Activated T-cell treated with anti-CD3 and anti-CD28 coated beads, Interleukin-2, amount 50 U/mL, for 24 hours (primary cell): Measurements from ENCODE around the gene ZNF519.
"Not testable (repeated sequence)": the region's sequence is repeated elsewhere in the genome, so short reads cannot be mapped to it uniquely, and the experiment has no call there.

Source experiments
- DNase-seq: peaks from one replicate; pipeline ENCODE4 v3.0.0-alpha.2; 2020
- H3K27ac Mint-ChIP-seq: 2 replicates; pipeline ENCODE4 v1.8.0; 2020; ENCODE audit warnings: mild to moderate bottlenecking, mixed read lengths
- H3K27me3 Mint-ChIP-seq: 2 replicates; pipeline ENCODE4 v1.8.0; 2020; ENCODE audit warnings: mixed read lengths
- H3K36me3 Mint-ChIP-seq: 2 replicates; pipeline ENCODE4 v1.8.0; 2020; ENCODE audit warnings: low read depth, mixed read lengths
- H3K4me1 Mint-ChIP-seq: 2 replicates; pipeline ENCODE4 v1.8.0; 2020; ENCODE audit warnings: low read depth, mixed read lengths
- H3K4me3 Mint-ChIP-seq: 2 replicates; pipeline ENCODE4 v1.8.0; 2020; ENCODE audit warnings: mild to moderate bottlenecking, moderate library complexity, mixed read lengths
- H3K9me3 Mint-ChIP-seq: 2 replicates; pipeline ENCODE4 v1.8.0; 2020; ENCODE audit warnings: mixed read lengths

Gene ZNF519

GRCh38 chr18:14132271-14132700 is at the start of gene ZNF519:
Gene ZNF519, minus strand, starts transcription at chr18:14132435. Its CDS starts 158 bp downstream, at chr18:14132277.
- peak within 1 kb of the TSS; percentile 95 for H3K27ac Mint-ChIP-seq
- H3K4me3 Mint-ChIP-seq: peak within 1 kb of the TSS; percentile 94

GRCh38 chr18:14179306-14179705 is 47.1 kb upstream of the ZNF519 start:
- Mint-ChIP-seq H3K9me3 (no peaks in the 10 kb centered on the region), H3K27ac (peak overlapping the region; percentile 76), H3K27me3 (peaks cover 3% of the 10 kb centered on the region), H3K4me3 (peak overlapping the region; percentile 83), H3K36me3 (no peaks in the 10 kb centered on the region), H3K4me1 (peaks cover 9% of the 10 kb centered on the region)
- no peak for DNase-seq

More at GRCh38 chr18:14132271-14132700, at the start of gene ZNF519:
- peak; percentile 87 for DNase-seq
- peaks cover 26% of the 10 kb centered on the region for H3K4me1 Mint-ChIP-seq
- H3K27me3 Mint-ChIP-seq, H3K9me3 Mint-ChIP-seq: not testable (repeated sequence)
- peaks cover 24% of the 10 kb centered on the region for H3K36me3 Mint-ChIP-seq

GRCh38 chr18:14178321-14179196 is 46.3 kb upstream of the ZNF519 start:
- DNase-seq: peak; percentile 88
- H3K27me3 Mint-ChIP-seq, H3K9me3 Mint-ChIP-seq, H3K36me3 Mint-ChIP-seq, H3K4me1 Mint-ChIP-seq: not testable (repeated sequence)
- peak overlapping the region; percentile 83 for H3K4me3 Mint-ChIP-seq
- peak overlapping the region; percentile 76 for H3K27ac Mint-ChIP-seq

DNA sequence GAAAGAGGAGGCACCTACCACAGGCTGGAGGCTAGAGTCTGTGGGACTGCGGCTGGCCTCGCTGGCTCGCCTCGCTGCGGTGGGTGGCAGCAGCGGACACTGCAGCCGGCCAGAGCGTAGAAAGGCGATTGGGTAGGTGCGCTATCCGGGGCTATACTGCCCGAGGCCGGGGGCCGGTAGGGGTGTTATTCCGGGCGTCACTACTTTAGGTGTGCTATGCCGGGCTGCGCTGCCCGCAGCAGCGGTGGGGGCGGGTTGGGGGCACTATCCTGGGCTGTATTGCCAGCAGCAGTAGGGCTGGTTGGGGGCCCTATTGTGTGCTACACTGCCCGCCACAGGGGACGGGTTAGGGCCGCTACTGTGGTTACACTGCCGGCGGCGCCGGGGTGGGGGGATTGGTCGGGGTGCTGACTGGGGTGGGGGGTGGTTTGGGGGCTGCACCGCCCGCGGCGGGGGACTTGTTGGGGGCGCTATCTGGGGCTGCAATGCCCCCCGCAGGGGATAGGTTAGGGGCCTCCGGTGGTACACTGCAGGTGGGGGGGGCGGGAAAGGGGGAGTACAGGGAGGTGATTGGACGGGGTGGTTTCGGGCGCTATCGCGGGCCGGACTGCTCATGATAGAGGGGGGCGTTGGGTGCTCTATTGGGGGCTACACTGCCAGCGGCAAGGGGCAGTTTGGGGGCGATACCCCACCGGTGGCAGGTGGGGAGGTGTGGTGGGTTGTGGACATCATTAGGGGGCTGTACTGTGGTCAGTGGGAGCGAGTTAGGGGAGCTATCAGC is 45.5 kb upstream of the ZNF519 start:
- H3K27ac Mint-ChIP-seq, H3K27me3 Mint-ChIP-seq, DNase-seq, H3K9me3 Mint-ChIP-seq, H3K4me1 Mint-ChIP-seq, H3K36me3 Mint-ChIP-seq: not testable (repeated sequence)
- peak overlapping the region; percentile 83 for H3K4me3 Mint-ChIP-seq

DNA sequence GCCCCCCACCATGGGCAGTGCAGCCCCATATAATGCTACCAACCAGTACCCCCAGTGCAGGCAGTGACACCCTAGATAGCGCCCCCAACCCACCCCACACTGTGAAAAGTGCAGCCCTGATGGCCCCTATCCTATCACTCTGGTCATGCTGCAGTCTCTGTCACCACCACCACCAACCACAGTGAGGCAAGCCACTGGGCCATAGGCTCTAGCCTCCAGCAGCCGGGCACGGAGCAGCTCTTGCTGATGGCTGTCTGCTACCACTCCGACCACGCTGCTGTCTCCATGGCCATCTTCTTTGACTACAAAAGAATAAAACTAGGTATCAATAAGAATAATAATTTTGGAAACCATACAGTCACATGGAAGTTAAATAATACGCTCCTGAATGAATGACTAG is 43.2 kb upstream of the ZNF519 start:
- not testable (repeated sequence) for H3K4me3 Mint-ChIP-seq, H3K4me1 Mint-ChIP-seq, H3K27me3 Mint-ChIP-seq, H3K36me3 Mint-ChIP-seq, H3K9me3 Mint-ChIP-seq, DNase-seq, H3K27ac Mint-ChIP-seq

- Mint-ChIP-seq H3K4me1 (peaks cover 4% of the 10 kb centered on the region), H3K9me3 (no peaks in the 10 kb centered on the region), H3K27me3 (no peaks in the 10 kb centered on the region), H3K27ac (no peak overlapping the region), H3K36me3 (no peaks in the 10 kb centered on the region), H3K4me3 (no peak overlapping the region)
- DNase-seq: no peak
Observed at GRCh38 chr18:14174706-14175085, 42.5 kb upstream of the ZNF519 start.

DNA sequence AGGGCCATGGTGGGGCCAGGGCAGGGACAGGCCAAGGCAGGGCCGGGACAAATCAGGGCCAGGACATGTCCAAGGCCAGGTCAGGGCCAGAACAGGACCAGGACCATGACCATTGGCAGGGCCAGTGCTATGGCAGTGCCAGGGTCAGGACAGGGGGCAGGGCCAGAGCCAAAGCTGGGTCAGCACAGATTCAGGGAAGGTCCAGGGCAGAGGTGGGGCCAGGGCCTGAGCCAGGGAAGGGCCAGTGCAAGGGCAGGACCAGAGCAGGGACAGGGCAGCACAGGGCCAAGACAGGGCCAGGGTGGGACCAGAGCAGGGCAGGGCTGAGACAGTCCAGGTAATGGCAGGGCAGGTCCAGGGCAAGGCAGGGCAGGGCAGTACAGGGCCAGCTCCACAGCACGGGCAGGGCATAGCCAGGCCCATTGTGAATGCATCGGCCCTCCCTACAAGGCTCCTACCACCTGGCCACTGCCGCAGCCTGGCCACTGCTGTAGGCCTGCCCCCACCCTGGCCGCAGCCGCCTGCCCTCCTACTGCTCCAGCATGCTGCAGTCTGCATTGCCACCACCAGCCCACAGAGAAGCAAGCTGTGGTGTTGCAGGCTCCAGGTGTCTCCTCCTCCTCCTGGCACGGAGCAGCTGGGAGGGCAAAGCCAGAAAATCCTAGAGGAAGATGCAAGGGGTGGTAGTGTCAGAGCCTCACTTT is 41.9 kb upstream of the ZNF519 start:
- not testable (repeated sequence) for H3K4me1 Mint-ChIP-seq, DNase-seq, H3K4me3 Mint-ChIP-seq, H3K9me3 Mint-ChIP-seq, H3K36me3 Mint-ChIP-seq, H3K27me3 Mint-ChIP-seq, H3K27ac Mint-ChIP-seq

GRCh38 chr18:14173116-14173951 is 41.1 kb upstream of the ZNF519 start:
- H3K4me1 Mint-ChIP-seq, H3K9me3 Mint-ChIP-seq, DNase-seq, H3K4me3 Mint-ChIP-seq, H3K27me3 Mint-ChIP-seq, H3K27ac Mint-ChIP-seq, H3K36me3 Mint-ChIP-seq: not testable (repeated sequence)

- not testable (repeated sequence) for H3K4me3 Mint-ChIP-seq, H3K4me1 Mint-ChIP-seq, H3K9me3 Mint-ChIP-seq, H3K27ac Mint-ChIP-seq, H3K36me3 Mint-ChIP-seq, H3K27me3 Mint-ChIP-seq, DNase-seq
Observed at GRCh38 chr18:14172142-14173115, 40.2 kb upstream of the ZNF519 start.

DNA sequence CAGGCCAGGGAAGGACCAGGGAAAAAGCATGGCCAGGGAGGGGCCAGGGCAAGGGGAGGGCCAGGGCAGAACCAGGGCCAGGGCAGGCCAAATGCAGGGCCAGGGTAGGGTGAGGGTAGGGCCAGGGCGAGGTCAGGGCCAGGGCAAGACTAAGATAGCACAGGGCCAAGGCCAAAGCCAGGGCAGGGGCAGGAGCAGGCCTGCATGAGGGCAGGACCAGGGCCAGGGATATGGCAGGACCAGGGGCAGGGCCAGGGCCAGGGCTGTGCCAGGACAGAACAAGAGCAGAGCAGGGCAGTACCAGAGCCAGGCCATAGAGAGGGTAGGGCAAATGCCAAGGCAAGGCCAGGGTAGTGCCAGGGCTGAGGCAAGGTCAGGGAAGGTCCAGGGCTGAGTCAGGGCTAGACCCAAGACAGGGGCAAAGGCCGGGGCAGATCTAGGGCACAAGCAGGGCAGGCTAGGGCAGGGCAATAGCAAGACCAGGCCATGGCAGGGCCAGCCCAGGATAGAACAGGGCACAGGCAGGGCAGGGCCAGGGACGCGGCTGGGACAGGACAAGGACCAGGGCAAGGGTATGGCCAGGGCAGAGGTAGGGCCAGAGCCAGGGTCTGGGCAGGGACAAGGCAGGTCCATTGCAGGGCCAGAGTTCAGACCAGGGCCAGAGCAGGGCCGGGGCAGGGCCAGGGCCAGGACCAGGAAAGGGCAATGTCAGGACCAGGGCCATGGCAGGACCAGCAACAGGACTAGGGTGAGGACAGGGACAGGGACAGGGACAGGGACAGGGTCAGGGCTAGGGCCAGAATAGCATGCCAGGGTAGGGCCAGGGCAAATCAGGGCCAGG is 39.3 kb upstream of the ZNF519 start:
- not testable (repeated sequence) for H3K27ac Mint-ChIP-seq, H3K9me3 Mint-ChIP-seq, DNase-seq, H3K4me1 Mint-ChIP-seq, H3K36me3 Mint-ChIP-seq, H3K27me3 Mint-ChIP-seq, H3K4me3 Mint-ChIP-seq

DNA sequence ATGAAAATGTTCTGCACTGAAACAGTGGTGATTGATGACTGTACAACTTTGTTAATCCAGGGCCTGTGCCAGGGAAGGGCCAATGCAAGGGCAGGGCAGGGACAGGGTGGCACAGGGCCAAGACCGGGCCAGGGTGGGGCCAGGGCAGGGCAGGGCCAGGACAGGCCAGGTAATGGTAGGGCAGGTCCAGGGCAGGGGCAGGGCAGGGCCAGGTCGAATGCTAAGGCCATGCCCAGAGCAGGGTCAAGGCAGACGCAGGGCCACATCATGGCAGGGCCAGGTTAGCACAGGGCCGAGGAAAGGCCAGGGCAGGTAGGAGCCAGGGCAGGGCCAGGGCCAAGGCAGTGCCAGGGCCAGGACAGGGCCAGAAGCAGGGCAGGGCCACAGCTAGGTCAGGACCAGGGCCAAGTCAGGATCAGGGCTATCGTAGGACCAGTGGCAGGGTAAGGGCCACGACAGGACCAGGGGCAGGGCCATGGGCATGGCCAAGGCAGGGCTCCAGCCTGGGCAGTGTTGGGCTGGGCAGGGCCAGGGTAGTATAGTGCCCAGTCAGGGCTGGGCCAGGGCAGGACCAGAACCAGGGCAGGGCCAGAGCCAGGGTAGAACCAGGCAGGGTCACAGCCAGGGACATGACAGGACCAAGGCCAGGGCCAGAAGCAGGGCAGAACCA is 38.3 kb upstream of the ZNF519 start:
- not testable (repeated sequence) for H3K4me1 Mint-ChIP-seq, H3K4me3 Mint-ChIP-seq, H3K27ac Mint-ChIP-seq, H3K27me3 Mint-ChIP-seq, H3K36me3 Mint-ChIP-seq, DNase-seq, H3K9me3 Mint-ChIP-seq

GRCh38 chr18:14162915-14163314 is 30.7 kb upstream of the ZNF519 start:
- not testable (repeated sequence) for H3K4me3 Mint-ChIP-seq, H3K36me3 Mint-ChIP-seq, H3K27ac Mint-ChIP-seq, DNase-seq, H3K4me1 Mint-ChIP-seq, H3K9me3 Mint-ChIP-seq
- peaks cover 23% of the 10 kb centered on the region for H3K27me3 Mint-ChIP-seq
